GM13976 (cell line): Measurements from ENCODE around the gene SOBP.

Experiments used
- DNase-seq: peaks from one replicate; pipeline ENCODE4 v3.0.0; 2012; ENCODE audit warnings: low spot score
- in situ Hi-C: fragments of 300-500 bp; cut with MboI; formaldehyde crosslinking; loops from one replicate; pipeline ENCODE4 v1.12.0; 2022; ENCODE audit warnings: low sequenced_read_pairs, mixed read lengths, inconsistent platforms; ENCODE audit not compliant: unreplicated experiment
- TF ChIP-seq, protein P1 (sequence below): IDR thresholded peaks from 2 replicates; pipeline ENCODE4 v1.5.1; 2012; ENCODE audit warnings: borderline replicate concordance, mild to moderate bottlenecking; ENCODE audit not compliant: insufficient read depth; ENCODE audit errors: extremely low read depth, missing control alignments, control extremely low read depth

The SOBP gene

GRCh38 chr6:107523794-107524193 lies 33.9 kb downstream of the SOBP start:
- in situ Hi-C loops: no loop called here
- TF ChIP-seq, protein P1, sequence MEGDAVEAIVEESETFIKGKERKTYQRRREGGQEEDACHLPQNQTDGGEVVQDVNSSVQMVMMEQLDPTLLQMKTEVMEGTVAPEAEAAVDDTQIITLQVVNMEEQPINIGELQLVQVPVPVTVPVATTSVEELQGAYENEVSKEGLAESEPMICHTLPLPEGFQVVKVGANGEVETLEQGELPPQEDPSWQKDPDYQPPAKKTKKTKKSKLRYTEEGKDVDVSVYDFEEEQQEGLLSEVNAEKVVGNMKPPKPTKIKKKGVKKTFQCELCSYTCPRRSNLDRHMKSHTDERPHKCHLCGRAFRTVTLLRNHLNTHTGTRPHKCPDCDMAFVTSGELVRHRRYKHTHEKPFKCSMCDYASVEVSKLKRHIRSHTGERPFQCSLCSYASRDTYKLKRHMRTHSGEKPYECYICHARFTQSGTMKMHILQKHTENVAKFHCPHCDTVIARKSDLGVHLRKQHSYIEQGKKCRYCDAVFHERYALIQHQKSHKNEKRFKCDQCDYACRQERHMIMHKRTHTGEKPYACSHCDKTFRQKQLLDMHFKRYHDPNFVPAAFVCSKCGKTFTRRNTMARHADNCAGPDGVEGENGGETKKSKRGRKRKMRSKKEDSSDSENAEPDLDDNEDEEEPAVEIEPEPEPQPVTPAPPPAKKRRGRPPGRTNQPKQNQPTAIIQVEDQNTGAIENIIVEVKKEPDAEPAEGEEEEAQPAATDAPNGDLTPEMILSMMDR: no peak
- no peak for DNase-seq

DNA sequence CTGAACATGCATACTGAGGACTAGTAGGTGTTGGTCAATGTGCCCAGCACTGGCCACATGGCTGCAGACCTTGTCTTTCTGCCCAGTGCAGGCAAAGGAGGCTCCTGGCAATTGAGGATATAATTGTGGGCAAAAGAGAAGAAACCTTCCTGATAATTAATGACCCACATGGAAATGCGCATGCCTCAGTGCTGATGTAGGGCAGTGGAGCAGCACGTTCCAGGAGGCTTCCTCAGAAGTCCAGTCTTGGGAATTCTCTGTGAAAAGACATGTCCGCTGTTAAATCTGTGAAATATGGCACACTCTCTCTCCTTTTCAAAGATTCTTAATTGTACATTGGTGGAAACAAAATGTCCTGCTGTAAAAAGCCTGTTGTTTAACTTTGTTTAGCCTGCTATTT lies 34.7 kb downstream of the SOBP start:
- in situ Hi-C loops: no loop called here
- DNase-seq: no peak
- TF ChIP-seq, protein P1: no peak

- DNase-seq: no peak
- in situ Hi-C loops: no loop called here
- TF ChIP-seq, protein P1: no peak
These were observed 42.0 kb downstream of the SOBP start for GRCh38 chr6:107531868-107532267.

GRCh38 chr6:107532706-107533105 lies 42.8 kb downstream of the SOBP start:
- TF ChIP-seq, protein P1: no peak
- in situ Hi-C loops: no loop called here
- DNase-seq: no peak

GRCh38 chr6:107533415-107534059 lies 43.6 kb downstream of the SOBP start:
- TF ChIP-seq, protein P1: no peak
- in situ Hi-C loops: no loop called here
- no peak for DNase-seq

DNA sequence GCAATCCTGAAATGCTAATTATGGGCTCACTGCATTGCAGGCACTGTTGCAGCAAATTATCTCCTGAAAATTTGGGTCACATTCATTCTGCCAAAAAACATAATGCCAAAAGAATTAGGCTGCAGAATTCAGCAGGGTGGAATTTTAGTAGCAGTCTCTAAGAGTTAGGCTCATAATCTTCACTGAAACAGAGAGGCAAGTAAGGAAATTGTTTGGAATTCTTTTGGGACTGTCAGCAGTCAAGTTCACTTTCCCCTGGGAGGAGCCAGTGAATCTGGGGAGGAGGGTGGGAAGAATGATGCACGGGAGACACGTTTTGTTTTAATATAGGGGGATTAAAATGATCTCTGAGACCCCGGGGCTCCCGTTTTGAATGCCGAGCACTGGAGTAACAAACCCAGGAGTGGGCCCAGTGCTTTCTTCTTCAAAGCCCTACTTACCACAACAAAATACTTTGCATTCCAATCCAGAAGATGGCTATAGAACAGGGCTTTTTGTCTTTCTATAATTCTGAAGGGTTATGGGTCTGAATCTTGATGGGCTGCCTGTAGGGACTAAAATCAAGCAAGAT lies 44.7 kb downstream of the SOBP start:
- TF ChIP-seq, protein P1: no peak

More for the DNA sequence above, 44.7 kb downstream of the SOBP start:
- DNase-seq: no peak
- in situ Hi-C loops: no loop called here
